CD4-positive, alpha-beta memory T cell (primary cell): ENCODE data around the gene CCDC70. TPM values are rescaled to one million over a fixed set of nuclear protein-coding genes. Genes with fewer than 3 reads are reported as not detected.
"Not testable (repeated sequence)": the region's sequence is repeated elsewhere in the genome, so short reads cannot be mapped to it uniquely, and the experiment has no call there.

Experiments used
- CTCF ChIA-PET: fragments of 350-600 bp; sonication (Branson Sonifier 250); formaldehyde crosslinking; loops from one replicate; lab custom pipeline; 2021; ENCODE audit warnings: inconsistent platforms; ENCODE audit not compliant: partially characterized antibody; lab: Charles Lee
- POLR2A ChIA-PET: fragments of 350-600 bp; sonication (Branson Sonifier 250); formaldehyde crosslinking; loops from one replicate; lab custom pipeline; 2021; ENCODE audit not compliant: partially characterized antibody; lab: Charles Lee
- DNase-seq, 5 donors: peaks; one replicate each; pipeline versions ENCODE4 v3.0.0 to v3.0.0-alpha.2; 2020 to 2022; ENCODE audit warnings: mixed read lengths in 1 of 5
- H3K27ac ChIP-seq: one replicate; pipeline ENCODE4 v1.7.0; 2013; ENCODE audit warnings: low read depth, low read length
- H3K27me3 ChIP-seq: 2 replicates; pipeline ENCODE4 v1.7.0; 2013; ENCODE audit warnings: mild to moderate bottlenecking, low read length, moderate library complexity; ENCODE audit not compliant: insufficient read depth
- H3K36me3 ChIP-seq: 2 replicates; pipeline ENCODE4 v1.7.0; 2013; ENCODE audit warnings: mild to moderate bottlenecking, low read length, moderate library complexity; ENCODE audit not compliant: insufficient read depth
- H3K4me1 ChIP-seq: 2 replicates; pipeline ENCODE4 v1.7.0; 2013; ENCODE audit warnings: mild to moderate bottlenecking, low read length, moderate library complexity; ENCODE audit not compliant: insufficient read depth
- H3K4me3 ChIP-seq, 2 donors: one replicate each; pipeline ENCODE4 v1.7.0; 2013; ENCODE audit warnings: low read length in 2 of 2, mild to moderate bottlenecking in 1 of 2
- H3K9me3 ChIP-seq, 2 donors: one replicate each; pipeline ENCODE4 v1.7.0; 2013; ENCODE audit warnings: low read length in 2 of 2, control low read depth in 1 of 2; ENCODE audit not compliant: control insufficient read depth in 1 of 2
- H3K27ac Mint-ChIP-seq, 7 donors: one replicate each; pipeline ENCODE4 v1.8.0; 2020 to 2021; ENCODE audit warnings: mixed read lengths in 7 of 7, mild to moderate bottlenecking in 6 of 7, inconsistent platforms in 3 of 7, moderate library complexity in 3 of 7
- H3K27me3 Mint-ChIP-seq, 2 donors: one replicate each; pipeline ENCODE4 v1.8.0; 2020 to 2021; ENCODE audit warnings: mixed read lengths in 2 of 2
- H3K36me3 Mint-ChIP-seq, 2 donors: one replicate each; pipeline ENCODE4 v1.8.0; 2020 to 2021; ENCODE audit warnings: mixed read lengths in 2 of 2, inconsistent platforms in 1 of 2, mild to moderate bottlenecking in 1 of 2
- H3K4me1 Mint-ChIP-seq, 4 donors: one replicate each; pipeline ENCODE4 v1.8.0; 2020 to 2021; ENCODE audit warnings: mixed read lengths in 4 of 4, mild to moderate bottlenecking in 1 of 4
- H3K4me3 Mint-ChIP-seq, 8 donors: one replicate each; pipeline ENCODE4 v1.8.0; 2020 to 2021; ENCODE audit warnings: mixed read lengths in 8 of 8, mild to moderate bottlenecking in 7 of 8, moderate library complexity in 6 of 8, inconsistent platforms in 3 of 8
- H3K9me3 Mint-ChIP-seq, 8 donors: one replicate each; pipeline ENCODE4 v1.8.0; 2020 to 2021; ENCODE audit warnings: mixed read lengths in 8 of 8, mild to moderate bottlenecking in 5 of 8, inconsistent platforms in 3 of 8, moderate library complexity in 1 of 8
- intact Hi-C: fragments of 100-400 bp; cut with micrococcal nuclease; formaldehyde crosslinking; loops from one replicate; pipeline ENCODE4 v1.15.1; 2023
- polyA plus RNA-seq, 2 donors: library from polyadenylated mRNA; unstranded; fragments of 300-500 nt; fragmentation: Illumina TruSeq; gene quantifications; one replicate each; pipeline ENCODE4 v1.2.3, GENCODE V29; 2021
- total RNA-seq, 2 experiments: library from RNA; stranded (reverse); gene quantifications; one replicate each; pipeline ENCODE4 v1.2.3, GENCODE V29; 2021

CCDC70 gene
- total and polyA plus RNA-seq, 4 experiments from 2014 or later: not detected

- H3K36me3 ChIP-seq: no peaks in the 10 kb centered on the region
- Mint-ChIP-seq H3K36me3 (peaks cover 2 to 11% of the 10 kb centered on the region in 2 donors), H3K4me3 (peak overlapping the region; percentile 86 to 95 (median 90)), H3K9me3 (no peaks in the 10 kb centered on the region), H3K27me3 (no peaks in the 10 kb centered on the region), H3K4me1 (peaks cover 70 to 99% (median 84%) of the 10 kb centered on the region in 4 donors), H3K27ac (peak overlapping the region; percentile 88 to 95 (median 94))
- H3K27me3 ChIP-seq: no peaks in the 10 kb centered on the region
- intact Hi-C loops: loop anchor here (5.0 to 10.0 kb wide), 2 partner anchors 189 to 1889 kb away; partner anchors contain the start of genes ALG11, ATP7B and SPRYD7
- H3K4me3 ChIP-seq: peak overlapping the region; percentile 52 to 56
- no peak for DNase-seq
- peaks cover 99% of the 10 kb centered on the region for H3K4me1 ChIP-seq
- no peaks in the 10 kb centered on the region for H3K9me3 ChIP-seq
- CTCF ChIA-PET: interaction anchor here (0.9 to 9.5 kb wide), 6 partner anchors 9 to 413 kb away, joined by 3 to 232 read pairs (median 3); no protein-coding TSS in a partner anchor
- H3K27ac ChIP-seq: peak overlapping the region; percentile 65
- POLR2A ChIA-PET: interaction anchor here (0.6 to 12.6 kb wide), 4 partner anchors 9 to 373 kb away, joined by 4 to 288 read pairs (median 102); partner anchors contain the start of genes DHRS12 and INTS6
Observed at GRCh38 chr13:51823359-51823758, 38.4 kb upstream of the CCDC70 start.

- intact Hi-C loops: loop anchor here (2.0 to 10.0 kb wide), 3 partner anchors 188 to 1889 kb away; partner anchors contain the start of genes ALG11, ATP7B, SPRYD7 and WDFY2
- H3K9me3 Mint-ChIP-seq: no peaks in the 10 kb centered on the region
- DNase-seq: no peak
- ChIA-PET CTCF (interaction anchor here (1.2 to 9.5 kb wide), 4 partner anchors 9 to 23 kb away, joined by 3 to 232 read pairs (median 78); no protein-coding TSS in a partner anchor), POLR2A (interaction anchor here (7.9 to 12.6 kb wide), 3 partner anchors 9 to 371 kb away, joined by 86 to 288 read pairs (median 117); partner anchors contain the start of genes DHRS12 and INTS6)
- peak overlapping the region; percentile 86 to 95 (median 90) for H3K4me3 Mint-ChIP-seq
- no peaks in the 10 kb centered on the region for H3K9me3 ChIP-seq
- H3K27me3 Mint-ChIP-seq: no peaks in the 10 kb centered on the region
- H3K4me3 ChIP-seq: peak overlapping the region; percentile 52 to 56
- peaks cover 67 to 99% (median 82%) of the 10 kb centered on the region in 4 donors for H3K4me1 Mint-ChIP-seq
- H3K4me1 ChIP-seq: peaks cover 94% of the 10 kb centered on the region
- peaks cover 2 to 8% of the 10 kb centered on the region in 2 donors for H3K36me3 Mint-ChIP-seq
- peak overlapping the region; percentile 65 for H3K27ac ChIP-seq
- H3K27me3 ChIP-seq: no peaks in the 10 kb centered on the region
- peak overlapping the region; percentile 88 to 95 (median 94) for H3K27ac Mint-ChIP-seq
- H3K36me3 ChIP-seq: no peaks in the 10 kb centered on the region
Observed at GRCh38 chr13:51823863-51824262, 37.9 kb upstream of the CCDC70 start.

- intact Hi-C loops: loop anchor here (1.0 to 10.0 kb wide), 8 partner anchors 9 to 1890 kb away; partner anchors contain the start of genes ALG11, ATP7B, INTS6 and SPRYD7
- Mint-ChIP-seq H3K4me3 (peak overlapping the region; percentile 86 to 95 (median 90)), H3K4me1 (peaks cover 60 to 99% (median 78%) of the 10 kb centered on the region in 4 donors), H3K27ac (peak overlapping the region; percentile 88 to 95 (median 94))
- not testable (repeated sequence) for H3K27me3 Mint-ChIP-seq, H3K9me3 ChIP-seq, H3K27me3 ChIP-seq, DNase-seq, H3K36me3 Mint-ChIP-seq, H3K9me3 Mint-ChIP-seq, H3K36me3 ChIP-seq
- peak overlapping the region; percentile 12 to 56 for H3K4me3 ChIP-seq
- ChIA-PET POLR2A (interaction anchor here (1.0 to 12.6 kb wide), 10 partner anchors 10 to 372 kb away, joined by 3 to 288 read pairs (median 5); partner anchors contain the start of genes ATP7B, DHRS12, INTS6 and NEK3), CTCF (interaction anchor here (1.4 to 9.5 kb wide), 6 partner anchors 9 to 370 kb away, joined by 3 to 232 read pairs (median 6); partner anchors contain the start of gene TMEM272)
- H3K4me1 ChIP-seq: peaks cover 86% of the 10 kb centered on the region
- H3K27ac ChIP-seq: peak overlapping the region; percentile 65
Observed at GRCh38 chr13:51824712-51825111, 37.1 kb upstream of the CCDC70 start.

- peaks cover 81% of the 10 kb centered on the region for H3K4me1 ChIP-seq
- Mint-ChIP-seq H3K27me3 (no peaks in the 10 kb centered on the region), H3K4me3 (peak overlapping the region; percentile 86 to 95 (median 90)), H3K4me1 (peaks cover 56 to 99% (median 77%) of the 10 kb centered on the region in 4 donors), H3K27ac (peak overlapping the region; percentile 88 to 95 (median 94)), H3K36me3 (peaks cover 0 to 4% of the 10 kb centered on the region in 2 donors), H3K9me3 (no peaks in the 10 kb centered on the region)
- H3K27ac ChIP-seq: peak overlapping the region; percentile 65
- no peaks in the 10 kb centered on the region for H3K36me3 ChIP-seq
- intact Hi-C loops: loop anchor here (1.0 to 10.0 kb wide), 7 partner anchors 10 to 1890 kb away; partner anchors contain the start of genes INTS6, SPRYD7, VPS36 and WDFY2
- H3K4me3 ChIP-seq: peak overlapping the region; percentile 31 to 56
- CTCF ChIA-PET: interaction anchor here (0.7 to 9.5 kb wide), 11 partner anchors 8 to 392 kb away, joined by 3 to 232 read pairs (median 5); partner anchors contain the start of genes INTS6 and TMEM272
- H3K9me3 ChIP-seq: no peaks in the 10 kb centered on the region
- POLR2A ChIA-PET: interaction anchor here (0.7 to 12.6 kb wide), 12 partner anchors 9 to 1999 kb away, joined by 3 to 288 read pairs (median 4); partner anchors contain the start of genes ATP7B, DHRS12, INTS6 and NEK3
- no peaks in the 10 kb centered on the region for H3K27me3 ChIP-seq
- DNase-seq: peak; percentile 57 to 84 (median 79)
Observed at GRCh38 chr13:51825165-51825592, 36.6 kb upstream of the CCDC70 start.

- no peaks in the 10 kb centered on the region for H3K9me3 ChIP-seq
- POLR2A ChIA-PET: interaction anchor here (0.7 to 12.6 kb wide), 12 partner anchors 8 to 2000 kb away, joined by 3 to 288 read pairs (median 4); partner anchors contain the start of genes ATP7B, DHRS12, INTS6 and NEK3
- peaks cover 75% of the 10 kb centered on the region for H3K4me1 ChIP-seq
- H3K27me3 ChIP-seq: no peaks in the 10 kb centered on the region
- Mint-ChIP-seq H3K36me3 (peaks cover 0 to 3% of the 10 kb centered on the region in 2 donors), H3K9me3 (no peaks in the 10 kb centered on the region), H3K4me3 (peak overlapping the region; percentile 86 to 95 (median 90)), H3K27me3 (no peaks in the 10 kb centered on the region), H3K27ac (peak overlapping the region; percentile 88 to 95 (median 94)), H3K4me1 (peaks cover 51 to 95% (median 73%) of the 10 kb centered on the region in 4 donors)
- intact Hi-C loops: loop anchor here (1.0 to 10.0 kb wide), 7 partner anchors 10 to 1891 kb away; partner anchors contain the start of genes INTS6, SPRYD7, VPS36 and WDFY2
- H3K27ac ChIP-seq: peak overlapping the region; percentile 65
- CTCF ChIA-PET: interaction anchor here (0.7 to 9.5 kb wide), 13 partner anchors 8 to 625 kb away, joined by 3 to 232 read pairs (median 5); partner anchors contain the start of genes INTS6, TMEM272 and VPS36
- peak in 1 of 5 donors; percentile 73 for DNase-seq
- no peaks in the 10 kb centered on the region for H3K36me3 ChIP-seq
- H3K4me3 ChIP-seq: peak overlapping the region; percentile 31 to 56
Observed at GRCh38 chr13:51825681-51826254, 36.0 kb upstream of the CCDC70 start.

- H3K27me3 Mint-ChIP-seq: no peaks in the 10 kb centered on the region
- POLR2A ChIA-PET: interaction anchor here (1.0 to 12.6 kb wide), 5 partner anchors 12 to 374 kb away, joined by 3 to 288 read pairs (median 86); partner anchors contain the start of genes DHRS12 and INTS6
- Histone ChIP-seq H3K4me1 (peaks cover 67% of the 10 kb centered on the region), H3K36me3 (no peaks in the 10 kb centered on the region), H3K9me3 (no peaks in the 10 kb centered on the region), H3K4me3 (peak overlapping the region in 1 of 2 donors; percentile 10), H3K27me3 (no peaks in the 10 kb centered on the region), H3K27ac (peak overlapping the region; percentile 65)
- H3K4me1 Mint-ChIP-seq: peaks cover 45 to 90% (median 67%) of the 10 kb centered on the region in 4 donors
- H3K27ac Mint-ChIP-seq: peak overlapping the region; percentile 88 to 95 (median 94)
- peak overlapping the region; percentile 41 to 94 (median 88) for H3K4me3 Mint-ChIP-seq
- intact Hi-C loops: loop anchor here (5.0 to 10.0 kb wide), 3 partner anchors 366 to 1892 kb away; partner anchors contain the start of genes SPRYD7 and VPS36
- peaks cover 0 to 3% of the 10 kb centered on the region in 2 donors for H3K36me3 Mint-ChIP-seq
- CTCF ChIA-PET: interaction anchor here (1.1 to 9.5 kb wide), 8 partner anchors 7 to 394 kb away, joined by 3 to 232 read pairs (median 5); partner anchors contain the start of gene TMEM272
- DNase-seq: no peak
- no peaks in the 10 kb centered on the region for H3K9me3 Mint-ChIP-seq
Observed at GRCh38 chr13:51826606-51827005, 35.2 kb upstream of the CCDC70 start.
